ENCODE measurements around the gene RNF213.
A peak's percentile ranks its signal among the peaks of the same experiment; 100 is the strongest.

Gene RNF213

DNA sequence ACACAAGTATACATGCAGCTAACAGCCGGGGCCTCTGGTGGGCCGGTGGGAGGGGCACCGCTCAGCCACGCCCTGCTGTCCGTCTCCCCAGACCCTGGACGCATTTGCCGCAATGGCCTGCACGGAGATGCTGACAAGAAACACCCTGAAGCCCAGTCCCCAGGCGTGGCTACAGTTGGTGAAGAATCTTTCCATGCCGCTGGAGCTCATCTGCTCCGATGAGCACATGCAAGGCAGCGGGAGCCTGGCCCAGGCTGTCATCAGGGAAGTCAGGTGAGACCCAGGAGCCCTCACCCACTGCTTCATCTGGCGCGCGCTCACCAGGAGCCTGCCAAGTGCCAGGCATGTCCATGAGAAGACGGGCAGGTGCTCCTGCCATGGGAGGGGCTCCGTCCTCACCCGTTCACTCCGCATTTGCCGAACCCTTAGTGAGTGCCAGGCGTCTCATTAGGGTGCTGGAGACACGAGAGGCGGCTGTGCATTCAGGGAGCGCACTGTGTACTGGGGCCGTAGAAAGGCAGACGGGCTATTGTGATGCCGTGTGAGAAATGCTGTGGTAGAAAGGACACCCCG, 103.0 kb downstream of the RNF213 start:
- TF ChIP-seq, protein P1, sequence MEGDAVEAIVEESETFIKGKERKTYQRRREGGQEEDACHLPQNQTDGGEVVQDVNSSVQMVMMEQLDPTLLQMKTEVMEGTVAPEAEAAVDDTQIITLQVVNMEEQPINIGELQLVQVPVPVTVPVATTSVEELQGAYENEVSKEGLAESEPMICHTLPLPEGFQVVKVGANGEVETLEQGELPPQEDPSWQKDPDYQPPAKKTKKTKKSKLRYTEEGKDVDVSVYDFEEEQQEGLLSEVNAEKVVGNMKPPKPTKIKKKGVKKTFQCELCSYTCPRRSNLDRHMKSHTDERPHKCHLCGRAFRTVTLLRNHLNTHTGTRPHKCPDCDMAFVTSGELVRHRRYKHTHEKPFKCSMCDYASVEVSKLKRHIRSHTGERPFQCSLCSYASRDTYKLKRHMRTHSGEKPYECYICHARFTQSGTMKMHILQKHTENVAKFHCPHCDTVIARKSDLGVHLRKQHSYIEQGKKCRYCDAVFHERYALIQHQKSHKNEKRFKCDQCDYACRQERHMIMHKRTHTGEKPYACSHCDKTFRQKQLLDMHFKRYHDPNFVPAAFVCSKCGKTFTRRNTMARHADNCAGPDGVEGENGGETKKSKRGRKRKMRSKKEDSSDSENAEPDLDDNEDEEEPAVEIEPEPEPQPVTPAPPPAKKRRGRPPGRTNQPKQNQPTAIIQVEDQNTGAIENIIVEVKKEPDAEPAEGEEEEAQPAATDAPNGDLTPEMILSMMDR (IDR thresholded peaks at IDR 0.05; ENCODE audit: low read depth, low read length), result no peak
- no peak for TF ChIP-seq POLR2A (IDR thresholded peaks at IDR 0.05; ENCODE audit: extremely low read depth, insufficient read length)
- no peak for TF ChIP-seq MAX (IDR thresholded peaks at IDR 0.05; ENCODE audit: low read depth, low read length)
- H3K4me3 ChIP-seq (ENCODE audit: low read depth, low read length), result no peak overlapping the region
- DNase-seq (ENCODE audit: low read depth), result no peak

DNA sequence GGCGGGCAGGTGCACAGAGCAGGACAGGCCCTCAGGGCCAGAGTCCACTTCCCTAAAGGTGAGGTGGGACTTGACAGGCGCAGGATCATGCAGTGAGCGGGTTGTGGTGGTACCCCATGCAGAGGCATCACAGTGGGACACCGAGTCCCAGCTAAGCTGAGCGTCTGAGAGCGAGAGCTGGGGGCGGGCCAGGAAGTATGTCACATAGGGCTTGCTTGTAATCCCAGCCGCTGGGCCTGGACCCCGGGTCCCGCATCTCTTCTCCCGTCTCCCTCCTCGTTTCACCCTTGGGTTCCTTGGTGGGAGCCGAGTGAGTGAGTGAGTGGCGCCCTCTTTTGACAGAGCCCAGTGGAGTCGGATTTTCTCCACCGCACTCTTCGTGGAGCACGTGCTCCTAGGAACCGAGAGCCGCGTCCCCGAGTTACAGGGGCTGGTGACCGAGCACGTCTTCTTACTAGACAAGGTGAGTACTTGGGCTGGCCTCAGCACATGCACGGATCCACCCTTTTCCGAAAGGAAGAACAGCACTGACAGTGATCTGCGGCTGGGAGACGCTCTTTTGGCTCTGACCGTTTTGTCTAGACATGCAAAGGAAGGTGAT, 103.5 kb downstream of the RNF213 start:
- peak; percentile 52 for DNase-seq (ENCODE audit: low read depth)
- TF ChIP-seq MAX (IDR thresholded peaks at IDR 0.05; ENCODE audit: low read depth, low read length), result peak; percentile 31; the same call in 1 of the 2 replicates
- no peak for TF ChIP-seq POLR2A (IDR thresholded peaks at IDR 0.05; ENCODE audit: extremely low read depth, insufficient read length)
- TF ChIP-seq, protein P1 (IDR thresholded peaks at IDR 0.05; ENCODE audit: low read depth, low read length), result peak; percentile 55
- no peak for TF ChIP-seq MYC (IDR thresholded peaks at IDR 0.05; ENCODE audit: low read depth, low read length)

GRCh38 chr17:80365001-80365965, 104.6 kb downstream of the RNF213 start:
- H3K4me3 ChIP-seq (ENCODE audit: low read depth, low read length), result no peak overlapping the region
- TF ChIP-seq MAX (IDR thresholded peaks at IDR 0.05; ENCODE audit: low read depth, low read length) (no peak), MYC (IDR thresholded peaks at IDR 0.05; ENCODE audit: low read depth, low read length) (no peak), POLR2A (IDR thresholded peaks at IDR 0.05; ENCODE audit: extremely low read depth, insufficient read length) (no peak)
- TF ChIP-seq, protein P1 (IDR thresholded peaks at IDR 0.05; ENCODE audit: low read depth, low read length), result no peak
- no peak for DNase-seq (ENCODE audit: low read depth)

More for the DNA sequence above, 103.5 kb downstream of the RNF213 start:
- no peak overlapping the region for H3K4me3 ChIP-seq (ENCODE audit: low read depth, low read length)

DNA sequence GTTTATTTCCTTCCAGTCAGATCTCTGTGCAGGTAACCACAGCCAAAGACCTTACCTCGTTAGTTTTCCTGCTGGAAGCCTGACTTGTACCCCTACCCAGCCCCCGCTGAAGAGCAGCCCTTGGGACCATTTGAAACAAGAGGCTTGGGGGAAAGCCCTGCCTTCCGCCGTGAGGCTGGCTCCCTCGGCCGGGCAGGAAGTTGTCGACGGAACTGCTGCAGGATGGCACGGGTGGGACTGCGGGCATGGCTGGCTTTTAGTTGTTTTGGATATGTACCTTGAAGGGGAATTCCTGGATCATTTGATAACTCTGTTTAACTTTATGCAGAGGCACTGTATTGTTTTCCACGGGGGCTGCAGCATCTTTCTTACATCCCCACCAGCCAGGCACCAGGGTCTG, 105.3 kb downstream of the RNF213 start:
- TF ChIP-seq MAX (IDR thresholded peaks at IDR 0.05; ENCODE audit: low read depth, low read length) (no peak), POLR2A (IDR thresholded peaks at IDR 0.05; ENCODE audit: extremely low read depth, insufficient read length) (no peak)
- DNase-seq (ENCODE audit: low read depth), result no peak
- H3K4me3 ChIP-seq (ENCODE audit: low read depth, low read length), result no peak overlapping the region

DNA sequence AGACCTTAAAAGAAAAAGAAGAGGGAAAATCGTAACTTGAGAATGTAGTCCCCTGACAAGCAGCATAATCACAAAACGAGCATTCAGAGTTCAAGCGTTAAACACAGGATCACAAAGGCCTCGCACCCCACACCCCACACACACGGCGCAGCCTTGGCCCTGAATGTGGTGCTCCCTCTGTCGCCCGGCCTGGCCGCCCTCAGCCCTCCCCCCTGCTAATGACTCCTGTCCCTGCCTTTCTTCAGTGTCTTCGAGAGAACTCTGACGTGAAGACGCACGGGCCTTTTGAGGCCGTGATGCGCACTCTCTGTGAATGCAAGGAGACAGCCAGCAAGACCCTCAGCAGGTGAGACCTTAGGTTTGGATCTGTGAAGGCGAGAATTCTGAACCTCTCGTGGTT, 106.9 kb downstream of the RNF213 start:
- no peak overlapping the region for H3K4me3 ChIP-seq (ENCODE audit: low read depth, low read length)
- TF ChIP-seq POLR2A (IDR thresholded peaks at IDR 0.05; ENCODE audit: extremely low read depth, insufficient read length) (no peak), MAX (IDR thresholded peaks at IDR 0.05; ENCODE audit: low read depth, low read length) (no peak), MYC (IDR thresholded peaks at IDR 0.05; ENCODE audit: low read depth, low read length) (no peak)
- TF ChIP-seq, protein P1 (IDR thresholded peaks at IDR 0.05; ENCODE audit: low read depth, low read length), result no peak

More for the DNA sequence above, 106.9 kb downstream of the RNF213 start:
- no peak for DNase-seq (ENCODE audit: low read depth)

Measured in NB4 (cell line).